ENCODE data around the gene ZMYND15.

- TF ChIP-seq EZH2phosphoT487 (IDR thresholded peaks at IDR 0.05; ENCODE audit: insufficient read depth, low read depth) (no peak), EZH2 (IDR thresholded peaks at IDR 0.05; ENCODE audit: insufficient read depth, poor library complexity, severe bottlenecking) (no peak)
These were observed 20.2 kb downstream of the ZMYND15 start for GRCh38 chr17:4759776-4760236.

Measured in GM23248 (cell line).